SKM-1 (cell line): Measurements from ENCODE around the gene CALCOCO1.
A peak's percentile ranks its signal among the peaks of the same experiment; 100 is the strongest.
"Not testable (repeated sequence)": the region's sequence is repeated elsewhere in the genome, so short reads cannot be mapped to it uniquely, and the experiment has no call there.

Source experiments
- DNase-seq: peaks from one replicate; lab custom pipeline; 2025; ENCODE audit not compliant: unreplicated experiment; lab: John Stamatoyannopoulos, UW

The CALCOCO1 gene

DNA sequence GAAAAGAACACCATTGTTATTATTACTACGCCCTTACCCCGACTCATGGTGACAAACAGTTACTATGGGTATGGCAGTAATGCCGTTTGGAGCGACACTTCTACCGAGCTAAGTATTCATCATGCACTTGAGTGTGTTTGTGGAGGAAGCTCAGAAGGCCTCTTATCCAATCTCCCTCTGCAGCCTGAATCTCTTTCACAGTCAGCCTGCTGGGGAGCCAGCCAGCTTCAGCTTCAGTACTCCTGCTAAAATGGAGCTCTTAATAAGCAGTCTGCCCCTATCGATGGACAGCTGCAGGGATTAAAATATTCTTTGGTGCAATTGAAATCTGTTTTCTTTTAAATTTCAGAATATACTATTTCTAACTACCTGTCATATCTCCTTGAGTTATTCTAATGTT lies 26.7 kb downstream of the CALCOCO1 start:
- DNase-seq, result no peak

DNA sequence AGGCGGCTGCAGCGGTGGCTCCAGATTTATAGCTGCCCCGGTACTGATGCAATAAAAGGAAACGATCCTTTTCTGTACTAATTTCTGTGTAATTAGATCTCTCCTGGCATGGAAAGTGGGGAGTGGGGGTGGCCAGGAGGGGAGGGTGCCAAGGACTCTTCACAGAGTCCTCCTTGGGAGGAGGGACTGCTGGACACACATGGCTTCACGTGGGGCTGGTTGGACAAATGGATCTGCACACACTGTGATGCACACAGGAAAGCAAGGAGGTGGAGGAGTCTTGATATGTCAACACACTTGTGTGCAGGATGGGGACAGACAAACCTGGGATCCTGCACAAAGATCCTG lies 27.6 kb downstream of the CALCOCO1 start:
- DNase-seq, result no peak

DNA sequence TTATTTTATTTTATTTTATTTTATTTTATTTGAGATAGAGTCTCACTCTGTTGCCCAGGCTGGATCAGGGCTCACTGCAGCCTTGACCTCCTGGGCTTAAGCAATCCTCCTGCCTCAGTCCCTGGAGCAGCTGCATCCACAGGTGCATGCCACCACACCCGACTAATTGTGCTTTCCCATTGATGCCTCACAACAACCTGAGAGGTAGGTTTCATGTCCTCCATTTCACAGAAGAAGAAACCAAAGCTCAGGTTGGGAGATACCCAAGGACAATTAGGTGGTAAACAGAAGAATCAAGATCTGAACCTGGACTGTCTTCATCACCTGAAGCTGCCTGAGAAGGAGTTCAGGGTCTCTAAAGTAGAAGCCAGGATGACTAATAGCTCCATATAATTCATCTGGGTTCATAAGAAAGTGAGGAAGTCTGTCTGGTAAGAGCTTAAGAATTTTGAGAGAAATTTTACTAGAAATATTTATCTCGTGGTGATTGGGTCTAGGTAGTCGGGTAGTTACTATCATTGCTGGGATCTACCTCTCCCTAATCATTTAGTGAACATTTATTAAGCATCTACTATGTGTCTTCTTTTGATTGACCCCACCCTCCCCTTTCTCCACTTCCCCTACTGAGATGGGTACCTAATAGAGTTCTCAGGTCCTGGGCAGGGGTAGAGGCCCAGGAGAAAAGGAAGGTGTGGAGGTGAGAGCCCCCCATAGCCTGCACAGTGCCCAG lies 28.1 kb downstream of the CALCOCO1 start:
- DNase-seq, result no peak

DNA sequence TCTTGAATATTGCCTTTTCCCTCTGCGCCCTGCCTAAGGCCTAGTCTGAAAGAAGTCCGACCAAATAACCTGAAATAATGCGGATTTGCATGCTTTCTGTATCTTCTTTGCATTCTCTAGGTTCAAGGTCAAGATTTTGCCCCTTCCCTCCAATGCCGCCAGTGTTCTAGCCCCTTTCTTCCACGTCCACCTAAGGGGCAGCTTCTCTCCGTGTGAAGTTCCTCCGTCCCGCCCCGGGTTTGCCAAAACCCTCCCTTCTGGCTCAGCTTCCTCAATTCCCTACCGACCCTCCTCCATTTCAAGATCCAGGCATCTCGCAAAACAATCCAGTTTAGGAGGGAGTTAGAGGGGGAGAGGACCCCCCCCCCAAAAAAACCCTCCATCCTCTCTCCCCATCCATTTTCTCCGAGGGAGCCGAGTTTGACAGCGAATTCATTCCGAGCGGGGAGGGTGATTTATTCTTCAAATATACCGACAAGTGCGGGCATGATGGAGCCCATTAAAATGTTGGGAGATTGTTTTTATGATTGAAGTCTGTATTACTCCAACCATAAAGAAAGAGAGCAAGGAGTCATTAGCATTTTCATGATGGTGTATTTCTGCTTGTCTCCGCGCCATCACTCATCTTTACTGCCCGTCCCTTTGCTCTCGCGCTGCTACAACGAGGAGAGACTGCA lies 30.5 kb downstream of the CALCOCO1 start:
- no peak for DNase-seq

GRCh38 chr12:53696285-53696654 lies 31.0 kb downstream of the CALCOCO1 start:
- no peak for DNase-seq

DNA sequence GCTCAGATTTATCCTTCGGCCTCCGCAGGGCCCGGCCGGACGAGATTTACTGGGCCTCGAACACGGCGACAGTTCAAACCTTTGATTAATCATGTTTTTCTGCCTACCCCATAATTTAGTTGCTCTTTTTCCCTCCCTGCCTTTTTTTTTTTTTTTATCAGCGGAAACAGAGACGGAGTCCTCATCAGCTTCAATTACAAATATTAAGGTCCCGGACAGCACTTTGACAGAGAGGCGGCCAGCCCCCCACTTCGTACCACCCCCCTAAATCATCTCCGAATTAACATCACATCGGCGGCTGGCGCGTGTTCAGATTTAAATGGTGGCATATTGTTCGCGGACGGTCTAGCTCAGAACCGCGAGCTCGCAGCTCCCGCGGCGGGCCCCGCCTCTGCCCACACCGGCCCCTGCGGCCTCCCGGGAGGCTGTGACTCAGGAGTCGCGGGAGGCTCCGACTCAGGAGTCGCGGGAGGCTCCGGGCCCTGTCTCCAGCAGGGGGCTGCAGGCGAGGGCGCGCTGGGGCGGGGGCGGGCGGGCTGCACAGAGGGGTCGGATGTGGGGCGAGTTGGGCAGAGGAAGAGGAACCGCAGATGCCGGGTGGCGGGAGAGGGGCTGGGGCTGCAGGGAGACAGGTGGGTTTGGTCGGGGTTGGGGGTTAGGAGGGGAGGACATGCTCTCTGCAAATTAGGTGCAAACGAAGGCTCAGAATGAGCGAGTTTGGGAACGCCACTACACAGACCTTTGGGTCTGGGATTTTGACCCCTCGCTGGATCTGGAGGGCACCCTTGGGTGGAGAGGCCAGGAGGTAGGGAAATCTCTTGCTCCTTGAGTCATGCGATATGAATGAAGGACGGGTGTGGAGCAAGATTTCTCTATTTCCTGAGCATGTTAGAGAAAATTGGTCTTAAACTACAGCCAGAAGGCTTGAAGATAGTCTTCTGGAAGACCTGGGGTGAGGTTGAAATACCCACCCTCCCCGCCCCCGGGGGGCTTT lies 31.8 kb downstream of the CALCOCO1 start:
- DNase-seq, result no peak

GRCh38 chr12:53694756-53695151 lies 32.5 kb downstream of the CALCOCO1 start:
- DNase-seq, result no peak

DNA sequence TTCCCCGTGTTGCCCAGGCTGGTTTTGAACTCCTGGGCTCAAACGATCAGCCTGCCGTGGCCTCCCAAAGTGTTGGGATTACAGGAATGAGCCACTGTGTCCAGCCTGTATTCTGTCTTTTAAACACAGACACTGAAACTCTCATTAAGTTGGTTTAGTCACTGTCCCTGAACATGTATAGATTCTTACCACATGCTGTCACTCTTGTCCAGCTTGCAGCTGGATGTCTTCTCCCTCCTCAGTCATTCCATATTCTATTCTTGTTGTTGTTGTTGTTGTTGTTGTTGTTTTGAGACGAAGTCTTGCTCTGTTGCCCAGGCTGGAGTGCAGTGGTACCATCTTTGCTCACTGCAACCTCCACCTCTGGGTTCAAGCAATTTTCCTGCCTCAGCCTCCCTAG lies 39.1 kb downstream of the CALCOCO1 start:
- no peak for DNase-seq

DNA sequence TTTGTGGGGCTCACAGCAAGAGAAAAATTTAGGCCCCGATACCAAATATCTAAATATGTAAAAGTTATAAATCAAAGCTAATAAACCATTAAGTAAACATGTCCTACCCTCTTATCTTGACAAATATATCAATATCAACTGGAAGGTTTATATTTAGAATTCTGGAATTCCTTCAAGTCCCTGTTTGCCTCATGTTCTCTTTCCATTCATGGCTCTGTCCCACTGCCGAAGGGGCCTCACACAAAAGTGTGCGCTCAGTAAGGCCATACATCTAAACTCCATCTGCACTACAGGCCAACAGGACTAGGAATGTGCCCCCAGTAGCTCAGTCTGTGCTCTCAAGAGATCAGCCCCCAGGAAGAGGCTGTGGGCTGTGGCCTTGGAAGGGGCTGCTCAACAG lies 40.8 kb downstream of the CALCOCO1 start:
- no peak for DNase-seq

GRCh38 chr12:53684654-53685220 lies 42.5 kb downstream of the CALCOCO1 start:
- no peak for DNase-seq

DNA sequence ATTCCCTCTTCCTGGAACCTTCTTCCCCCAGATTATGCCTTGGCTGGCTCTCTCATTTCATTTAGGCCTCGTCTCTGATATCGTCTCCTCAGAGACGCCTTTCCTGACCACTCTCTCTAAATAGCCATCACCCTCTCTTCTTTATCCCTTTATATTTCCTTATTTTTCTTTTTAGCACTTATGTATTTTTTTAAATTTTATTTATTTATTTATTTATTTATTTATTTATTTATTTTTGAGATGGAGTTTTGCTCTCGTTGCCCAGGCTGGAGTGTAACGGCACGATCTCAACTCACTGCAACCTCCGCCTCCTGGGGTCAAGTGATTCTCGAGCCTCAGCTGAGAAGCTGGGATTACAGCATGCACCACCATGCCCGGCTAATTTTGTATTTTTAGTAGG lies 43.3 kb downstream of the CALCOCO1 start:
- no peak for DNase-seq

- no peak for DNase-seq
Measured at GRCh38 chr12:53683494-53683893, 43.8 kb downstream of the CALCOCO1 start.

GRCh38 chr12:53680061-53680460 lies 47.2 kb downstream of the CALCOCO1 start:
- DNase-seq, result not testable (repeated sequence)

- DNase-seq, result no peak
Measured at GRCh38 chr12:53677800-53678148, 49.5 kb downstream of the CALCOCO1 start.

DNA sequence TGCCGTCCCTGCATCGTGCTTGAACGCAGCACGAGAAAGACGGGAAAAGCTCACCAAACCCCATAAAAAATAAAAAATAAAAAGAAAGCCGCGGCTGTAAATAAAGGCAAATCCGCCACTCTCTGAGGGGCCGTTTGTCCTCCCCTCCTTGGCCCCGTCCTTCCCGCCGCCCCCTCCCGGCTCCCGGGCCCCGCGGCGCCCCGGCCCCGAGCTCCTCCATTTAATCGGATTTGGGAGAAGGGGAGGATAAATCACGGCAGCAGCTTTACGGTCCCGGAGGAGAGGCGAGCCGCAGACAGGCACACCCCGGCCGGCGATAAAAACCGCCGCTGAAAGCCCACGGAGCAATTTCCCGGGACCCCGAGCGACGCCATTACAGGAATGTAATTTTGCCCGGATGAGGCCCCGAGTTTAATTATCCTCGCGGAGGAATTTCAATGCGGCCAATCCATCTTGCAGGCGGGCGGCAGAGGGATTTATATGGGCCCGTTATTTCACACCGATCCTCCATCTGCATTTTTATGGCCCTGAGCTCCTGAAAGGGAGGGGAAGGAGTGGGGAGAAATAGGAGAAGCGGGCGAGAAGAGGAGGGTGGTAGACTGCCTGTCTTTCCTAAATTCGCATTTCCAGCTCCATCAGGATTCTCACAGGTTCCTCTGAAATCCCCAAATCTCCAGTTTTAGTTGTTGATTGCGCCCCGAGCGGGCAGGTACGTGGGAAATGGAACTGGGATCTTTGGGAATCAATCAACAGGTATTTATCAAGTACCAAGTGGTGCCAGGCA lies 50.0 kb downstream of the CALCOCO1 start:
- no peak for DNase-seq

DNA sequence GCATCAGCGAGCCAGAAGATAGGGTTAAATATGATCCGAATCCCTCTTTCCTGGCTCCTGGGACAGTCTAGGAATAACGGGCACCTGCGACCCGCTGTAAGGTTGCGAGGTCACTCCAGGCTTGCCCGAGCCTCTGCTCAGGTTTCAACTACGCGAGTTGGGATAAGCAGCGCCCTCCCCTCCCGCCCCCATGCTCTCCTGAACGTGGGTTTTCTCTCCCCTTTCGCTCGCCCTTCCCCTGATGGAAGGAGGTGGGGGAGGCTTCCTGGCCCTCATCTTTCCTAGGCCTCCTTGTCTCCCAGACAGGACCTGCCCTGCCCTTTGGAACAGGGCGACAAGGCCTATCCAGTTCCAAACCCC lies 50.6 kb downstream of the CALCOCO1 start:
- no peak for DNase-seq

- peak; percentile 84 for DNase-seq
Measured at GRCh38 chr12:53675701-53676607, 51.3 kb downstream of the CALCOCO1 start, which contains the start of gene ATP5MC2. ATP5MC2 (minus strand) TSS chr12:53676083; CDS start chr12:53672614, 3,469 bp downstream.

- DNase-seq, result no peak
Measured at GRCh38 chr12:53674977-53675700, 52.1 kb downstream of the CALCOCO1 start.

- DNase-seq, result no peak
Measured at GRCh38 chr12:53670971-53671370, 56.3 kb downstream of the CALCOCO1 start.
